NCI-H146 (cell line): ENCODE data around the gene TNK1.
A peak's percentile ranks its signal among the peaks of the same experiment; 100 is the strongest.
"Not testable (repeated sequence)": the region's sequence is repeated elsewhere in the genome, so short reads cannot be mapped to it uniquely, and the experiment has no call there.

Source experiments
- DNase-seq: peaks from one replicate; lab custom pipeline; 2025; lab: John Stamatoyannopoulos, UW

Gene TNK1

DNA sequence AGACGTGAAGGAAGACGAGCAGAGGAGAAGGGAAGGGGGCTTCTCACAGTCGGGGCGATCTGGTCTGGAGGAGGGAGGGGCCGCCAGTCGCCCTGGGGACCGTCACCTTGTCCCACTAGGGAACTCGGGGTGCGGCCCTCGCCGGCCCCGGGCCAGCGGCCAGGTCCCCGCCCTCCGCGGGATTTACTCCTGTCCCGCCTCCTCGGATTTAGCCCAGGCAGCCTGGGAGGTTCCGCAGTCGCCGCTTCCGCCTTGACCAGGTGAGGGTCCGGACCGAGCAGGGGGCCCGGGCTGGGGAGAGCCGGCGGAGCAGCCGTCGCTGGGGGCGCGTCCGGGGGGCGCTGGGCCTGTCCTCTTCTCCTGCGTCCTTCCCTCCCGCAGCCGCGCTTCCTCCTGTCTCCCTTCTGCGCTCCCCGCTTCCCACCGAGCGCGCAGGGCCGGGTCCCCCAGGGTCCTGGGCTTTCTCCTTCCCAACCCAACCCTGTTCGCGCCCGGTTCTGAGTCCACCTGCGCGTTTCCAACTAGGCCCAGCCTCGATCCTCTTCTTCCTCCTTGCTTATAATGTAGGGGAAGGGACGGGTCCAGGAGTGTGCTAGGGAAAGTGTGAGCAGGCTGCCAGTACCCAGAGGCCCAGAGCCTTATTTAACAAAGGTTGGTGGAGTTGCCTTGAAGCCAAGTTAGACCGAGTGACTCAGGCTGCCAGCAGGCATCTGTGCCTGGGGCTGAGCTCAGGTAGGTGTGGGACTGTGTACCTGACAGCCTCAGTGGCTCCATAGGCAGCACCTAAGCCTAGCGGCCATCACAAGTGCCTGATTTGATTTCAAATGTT is at the start of gene TNK1:
Gene TNK1 (plus strand): TSS at position 235 of the 829 bp plus-strand sequence. CDS start 1,838 bp downstream, outside the sequence.
- peak; percentile 27 for DNase-seq

DNA sequence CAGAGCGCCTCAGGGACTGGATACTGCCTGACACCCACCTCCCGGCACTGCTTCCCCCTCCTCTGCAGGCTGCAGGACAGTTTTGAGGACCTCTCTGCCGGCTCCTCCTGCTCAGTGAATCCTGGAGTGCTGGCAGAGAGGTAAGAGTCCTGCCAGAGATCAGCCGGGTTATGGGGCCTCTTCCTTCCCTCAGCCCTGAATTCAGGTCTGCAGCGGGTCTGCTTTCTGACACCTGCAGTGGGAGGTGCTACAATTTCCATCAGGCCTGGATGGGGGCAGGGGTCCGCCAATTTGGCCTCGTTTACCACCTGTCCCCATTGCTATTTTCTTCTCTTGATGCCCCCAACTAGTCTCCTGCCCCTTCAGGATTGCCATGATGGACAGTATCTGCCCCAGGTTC is 48.8 kb upstream of the TNK1 start:
- no peak for DNase-seq

DNA sequence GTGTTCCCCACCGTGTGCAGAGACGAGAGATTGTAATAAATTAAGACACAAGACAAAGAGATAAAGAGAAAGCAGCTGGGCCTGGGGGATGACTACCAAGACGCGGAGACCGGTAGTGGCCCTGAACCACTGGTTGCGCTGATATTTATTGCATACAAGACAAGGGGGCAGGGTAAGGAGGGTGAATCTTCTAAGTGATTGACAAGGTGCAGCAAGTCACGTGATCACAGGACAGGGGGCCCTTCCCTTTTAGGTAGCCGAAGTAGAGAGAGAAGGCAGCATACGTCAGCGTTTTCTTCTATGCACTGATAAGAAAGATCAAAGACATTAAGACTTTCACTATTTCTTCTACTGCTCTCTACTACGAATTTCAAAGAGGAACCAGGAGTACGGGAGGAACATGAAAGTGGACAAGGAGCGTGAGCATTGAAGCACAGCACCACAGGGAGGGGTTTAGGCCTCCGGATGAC is 48.3 kb upstream of the TNK1 start:
- DNase-seq = not testable (repeated sequence)

DNA sequence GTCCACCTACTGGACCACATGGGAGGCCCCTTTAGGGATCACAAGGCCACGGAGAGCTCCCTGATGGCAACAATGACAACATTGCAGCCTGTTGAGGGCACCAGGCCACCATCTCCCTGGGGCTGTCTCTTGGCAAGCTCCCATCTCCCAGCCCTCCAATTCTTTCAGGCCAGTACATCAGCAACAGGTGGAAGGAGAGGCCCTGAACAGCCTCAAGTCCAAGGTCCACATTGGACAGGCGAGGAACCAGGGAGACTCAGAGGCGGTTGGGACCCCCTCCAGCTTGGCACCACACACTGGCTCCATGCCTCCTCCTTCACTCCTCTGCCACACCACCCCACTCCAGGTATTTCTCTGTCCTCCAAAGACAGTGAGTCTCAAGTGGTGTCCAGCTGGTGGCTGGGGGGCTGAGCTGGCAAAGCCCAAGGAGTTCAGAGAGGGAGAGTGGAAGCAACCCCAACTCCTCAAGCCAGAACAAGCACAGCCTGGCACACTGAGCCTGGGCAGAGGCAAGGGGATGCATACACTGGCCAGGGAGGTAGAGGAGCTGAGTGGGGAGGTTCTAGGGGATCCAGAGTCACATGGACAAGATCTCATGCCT is 45.9 kb upstream of the TNK1 start:
- no peak for DNase-seq

DNA sequence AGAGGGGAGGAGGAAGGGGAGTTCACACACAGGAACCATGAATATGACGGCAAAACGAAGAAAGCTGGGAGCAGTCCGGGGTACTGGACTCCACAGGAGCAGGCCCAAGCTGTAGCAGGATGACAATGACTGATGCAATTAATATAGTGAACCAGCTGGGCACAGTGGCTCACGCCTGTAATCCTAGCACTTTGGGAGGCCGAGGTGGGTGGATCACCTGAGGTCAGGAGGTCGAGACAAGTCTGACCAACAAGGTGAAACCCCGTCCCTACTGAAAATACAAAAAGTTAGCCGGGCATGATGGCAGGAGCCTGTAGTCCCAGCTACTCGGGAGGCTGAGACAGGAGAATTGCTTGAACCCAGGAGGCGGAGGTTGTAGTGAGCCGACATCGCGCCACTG is 45.1 kb upstream of the TNK1 start:
- not testable (repeated sequence) for DNase-seq

DNA sequence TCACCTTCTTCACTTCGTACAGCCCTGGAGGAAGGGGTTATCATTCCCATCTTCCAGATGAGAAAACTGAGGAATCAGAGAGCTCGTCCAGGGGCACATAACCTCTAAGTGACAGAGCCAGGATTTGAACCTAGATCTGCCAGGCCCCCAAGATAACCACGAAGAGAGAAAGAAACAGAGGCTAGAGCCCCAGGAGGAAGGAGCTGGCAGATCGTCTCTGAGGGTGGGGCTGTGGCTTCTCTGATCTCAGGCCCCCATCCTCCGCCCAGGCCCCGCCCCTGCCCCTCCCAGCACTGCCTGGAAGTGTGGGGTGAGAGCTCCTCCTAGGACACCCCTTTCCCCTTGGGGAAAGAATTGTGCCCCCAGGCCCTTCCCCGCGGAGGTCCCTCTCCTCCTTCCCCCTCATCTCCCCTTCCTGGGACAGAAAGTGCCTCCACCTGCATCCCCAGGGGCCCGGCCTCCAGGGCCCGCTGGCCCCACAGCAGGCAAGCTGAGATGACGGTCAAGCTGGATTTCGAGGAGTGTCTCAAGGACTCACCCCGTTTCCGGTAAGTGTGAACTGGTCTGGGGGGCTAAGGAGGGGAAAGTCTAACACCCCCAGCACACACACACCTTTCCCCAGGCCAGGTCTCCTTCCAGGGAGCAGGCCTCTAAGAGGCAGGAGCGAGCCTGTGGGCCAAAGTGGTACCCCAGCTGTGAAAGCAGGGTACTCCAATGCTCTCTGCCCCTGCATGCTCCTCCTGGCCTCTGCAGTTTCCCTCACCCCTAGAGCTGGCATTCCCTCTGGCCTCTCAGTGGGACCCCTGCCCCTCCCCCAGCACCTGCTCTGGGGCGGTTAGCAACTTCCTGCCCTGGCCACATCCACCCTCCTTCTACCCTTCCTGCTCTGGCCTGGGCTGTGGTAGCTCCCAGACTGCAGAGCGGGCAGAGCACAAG is 44.4 kb upstream of the TNK1 start, which contains the start of gene ACAP1:
Gene ACAP1 (plus strand): TSS at position 290 of the 936 bp plus-strand sequence. CDS start 206 bp downstream, at position 496.
- DNase-seq = no peak

DNA sequence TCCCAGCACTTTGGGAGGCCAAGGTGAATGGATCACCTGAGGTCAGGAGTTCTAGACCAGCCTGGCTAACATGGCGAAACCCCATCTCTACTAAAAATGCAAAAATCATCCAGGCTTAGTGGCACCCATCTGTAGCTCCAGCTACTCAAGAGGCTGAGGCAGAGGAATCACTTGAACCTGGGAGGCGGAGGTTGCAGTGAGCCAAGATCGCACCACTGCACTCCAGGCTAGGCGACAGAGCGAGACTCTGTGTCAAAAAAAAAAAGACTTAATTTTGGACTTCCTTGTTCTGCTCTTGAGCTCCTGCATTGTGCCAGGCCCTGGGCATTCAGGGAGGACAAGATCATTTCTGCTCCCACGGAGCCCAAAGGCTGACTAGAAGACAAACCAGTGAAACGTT is 43.3 kb upstream of the TNK1 start:
- not testable (repeated sequence) for DNase-seq

DNA sequence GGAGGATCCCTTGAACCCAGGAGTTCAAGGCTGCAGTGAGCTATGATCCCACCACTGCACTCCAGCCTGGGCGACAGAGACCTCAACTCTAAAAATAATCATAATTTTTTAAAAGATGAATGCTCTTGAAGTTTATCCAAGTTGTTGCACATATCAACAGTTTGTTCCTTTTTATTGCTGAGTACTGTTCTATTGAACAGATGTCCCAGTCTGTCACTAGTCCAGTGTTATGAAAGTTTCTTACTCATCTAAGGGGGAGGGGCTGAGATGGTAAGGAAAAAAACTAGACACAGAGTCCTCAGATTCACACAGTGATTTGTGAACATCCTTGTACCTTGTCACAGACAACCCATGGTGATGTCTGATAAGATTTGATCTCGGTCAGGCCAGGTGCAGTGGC is 40.7 kb upstream of the TNK1 start:
- no peak for DNase-seq

DNA sequence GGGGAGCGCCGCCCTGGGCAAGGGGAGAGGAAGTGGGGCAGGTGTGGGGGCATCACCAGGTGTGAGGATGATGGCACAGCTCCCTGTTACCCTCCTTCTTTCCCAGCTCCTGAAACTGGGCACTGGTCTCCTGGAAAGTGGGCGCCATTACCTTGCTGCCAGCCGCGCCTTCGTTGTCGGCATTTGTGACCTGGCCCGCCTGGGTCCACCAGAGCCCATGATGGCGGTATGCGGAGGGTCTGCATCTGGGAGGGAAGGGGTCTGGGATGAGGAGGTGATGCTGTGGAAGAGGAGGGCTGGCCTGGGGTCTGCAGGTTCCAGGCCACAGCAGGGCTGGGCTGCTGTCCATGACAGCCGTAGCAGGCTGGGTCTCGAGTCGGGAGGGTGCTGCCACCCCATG is 39.0 kb upstream of the TNK1 start:
- no peak for DNase-seq

DNA sequence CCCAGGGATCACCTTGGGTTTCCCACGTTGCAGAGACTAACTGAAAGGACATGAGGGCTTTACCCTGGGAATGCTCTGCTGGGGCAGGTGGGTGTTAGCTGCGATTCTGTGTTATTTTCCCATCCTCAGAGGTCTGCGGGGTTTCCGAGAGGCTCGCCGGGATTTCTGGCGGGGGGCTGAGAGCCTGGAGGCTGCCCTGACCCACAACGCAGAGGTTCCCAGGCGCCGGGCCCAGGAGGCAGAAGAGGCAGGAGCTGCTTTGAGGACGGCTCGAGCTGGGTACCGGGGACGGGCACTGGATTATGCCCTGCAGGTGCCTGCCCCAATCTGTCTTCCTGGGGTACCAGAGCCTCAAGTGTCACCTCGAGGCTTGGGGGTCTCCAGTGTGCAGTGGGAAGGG is 37.6 kb upstream of the TNK1 start:
- DNase-seq = no peak

DNA sequence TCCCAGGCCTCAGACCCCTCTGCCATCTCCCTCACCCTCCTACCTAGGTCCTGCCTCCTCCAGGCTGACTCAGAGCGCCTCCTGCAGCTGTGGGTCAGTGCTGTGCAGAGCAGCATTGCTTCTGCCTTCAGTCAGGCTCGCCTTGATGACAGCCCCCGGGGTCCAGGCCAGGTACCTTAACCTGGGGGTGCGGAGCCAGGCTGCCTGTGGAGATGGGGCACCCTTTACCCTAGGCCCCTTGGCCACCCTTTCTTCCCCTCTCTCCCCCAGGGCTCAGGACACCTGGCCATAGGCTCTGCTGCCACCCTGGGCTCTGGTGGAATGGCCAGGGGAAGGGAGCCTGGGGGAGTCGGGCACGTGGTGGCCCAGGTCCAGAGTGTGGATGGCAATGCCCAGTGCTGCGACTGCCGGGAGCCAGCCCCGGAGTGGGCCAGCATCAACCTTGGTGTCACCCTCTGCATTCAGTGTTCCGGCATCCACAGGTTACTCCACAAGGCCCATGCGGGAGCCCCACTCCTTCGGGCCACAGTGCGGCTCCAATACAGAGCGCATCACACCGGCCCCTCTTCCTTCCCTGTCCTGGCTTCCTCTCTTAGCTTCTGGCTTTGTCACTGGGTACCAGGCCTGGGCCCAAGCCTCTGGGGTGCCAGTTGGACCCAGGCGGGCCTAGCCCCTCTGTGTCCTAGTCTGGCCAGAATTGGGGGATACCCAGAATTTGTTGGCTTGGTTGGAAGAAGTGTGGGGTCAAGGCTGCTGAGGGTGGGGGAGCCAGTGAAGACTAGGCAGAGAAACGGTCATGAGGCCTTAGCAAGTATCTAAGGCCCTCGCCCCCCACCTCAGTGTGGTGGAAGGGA is 33.9 kb upstream of the TNK1 start:
- DNase-seq = no peak

DNA sequence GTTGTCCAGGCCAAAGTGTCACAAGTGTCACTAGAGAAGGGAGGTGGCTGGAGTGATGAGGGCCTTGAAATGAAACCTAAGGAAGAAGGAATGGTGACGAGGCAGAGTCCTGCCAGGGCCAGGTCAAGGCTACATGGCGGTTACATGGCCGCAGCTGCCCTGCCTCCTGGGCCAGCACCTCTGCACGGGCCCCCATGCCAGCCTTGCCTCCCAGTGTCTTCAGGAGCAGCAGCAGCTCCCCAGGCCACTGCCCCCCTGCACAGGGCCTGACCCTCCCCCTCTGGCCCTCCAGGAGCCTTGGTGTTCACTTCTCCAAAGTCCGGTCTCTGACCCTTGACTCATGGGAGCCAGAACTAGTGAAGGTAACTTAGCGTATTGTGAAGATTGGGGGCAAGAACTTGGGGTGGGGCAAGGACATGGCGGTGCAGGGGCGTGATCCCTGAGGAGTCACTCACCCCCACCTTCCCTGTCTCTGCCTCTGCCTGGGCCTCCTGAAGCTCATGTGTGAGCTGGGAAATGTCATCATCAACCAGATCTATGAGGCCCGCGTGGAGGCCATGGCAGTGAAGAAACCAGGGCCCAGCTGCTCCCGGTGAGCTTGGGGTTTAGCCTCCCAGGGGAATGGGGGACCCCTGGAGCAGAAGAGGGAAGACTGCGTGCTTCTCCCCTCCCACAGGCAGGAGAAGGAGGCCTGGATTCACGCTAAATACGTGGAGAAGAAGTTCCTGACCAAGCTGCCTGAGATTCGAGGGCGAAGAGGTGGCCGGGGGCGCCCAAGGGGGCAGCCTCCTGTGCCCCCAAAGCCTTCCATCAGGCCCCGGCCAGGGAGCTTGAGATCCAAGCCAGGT is 33.0 kb upstream of the TNK1 start:
- DNase-seq = no peak

DNA sequence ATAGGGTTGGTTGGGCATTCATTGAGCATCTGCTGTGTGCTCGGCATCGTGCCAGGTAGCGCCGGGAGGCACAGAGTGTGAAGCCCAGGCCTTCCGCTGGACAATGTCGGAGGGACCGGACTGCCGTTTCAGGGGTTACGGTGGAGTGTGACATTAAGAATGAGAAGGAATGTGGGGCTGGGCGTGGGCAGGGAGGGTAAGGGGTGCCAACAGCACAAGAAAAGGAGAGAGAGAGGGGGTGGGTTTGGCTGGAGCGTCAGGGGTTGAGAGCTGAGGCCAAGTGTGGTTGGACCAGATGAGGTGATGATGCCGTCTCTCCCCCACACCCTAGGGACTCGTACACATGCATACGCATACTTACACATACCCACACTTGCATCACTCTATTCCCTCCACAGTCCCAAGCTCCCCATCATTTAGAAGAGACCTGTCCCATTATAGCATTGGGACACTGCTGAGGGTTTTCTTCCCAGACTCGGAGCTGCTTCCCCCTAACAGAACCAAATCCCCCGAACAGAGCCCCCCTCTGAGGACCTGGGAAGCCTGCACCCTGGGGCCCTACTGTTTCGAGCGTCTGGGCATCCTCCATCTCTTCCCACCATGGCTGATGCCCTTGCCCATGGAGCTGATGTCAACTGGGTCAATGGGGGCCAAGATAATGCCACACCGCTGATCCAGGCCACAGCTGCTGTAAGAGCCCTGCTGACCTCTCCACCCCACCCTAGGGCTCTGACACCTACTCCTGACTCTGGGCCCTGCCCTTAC is 32.2 kb upstream of the TNK1 start:
- peak; percentile 17 for DNase-seq

DNA sequence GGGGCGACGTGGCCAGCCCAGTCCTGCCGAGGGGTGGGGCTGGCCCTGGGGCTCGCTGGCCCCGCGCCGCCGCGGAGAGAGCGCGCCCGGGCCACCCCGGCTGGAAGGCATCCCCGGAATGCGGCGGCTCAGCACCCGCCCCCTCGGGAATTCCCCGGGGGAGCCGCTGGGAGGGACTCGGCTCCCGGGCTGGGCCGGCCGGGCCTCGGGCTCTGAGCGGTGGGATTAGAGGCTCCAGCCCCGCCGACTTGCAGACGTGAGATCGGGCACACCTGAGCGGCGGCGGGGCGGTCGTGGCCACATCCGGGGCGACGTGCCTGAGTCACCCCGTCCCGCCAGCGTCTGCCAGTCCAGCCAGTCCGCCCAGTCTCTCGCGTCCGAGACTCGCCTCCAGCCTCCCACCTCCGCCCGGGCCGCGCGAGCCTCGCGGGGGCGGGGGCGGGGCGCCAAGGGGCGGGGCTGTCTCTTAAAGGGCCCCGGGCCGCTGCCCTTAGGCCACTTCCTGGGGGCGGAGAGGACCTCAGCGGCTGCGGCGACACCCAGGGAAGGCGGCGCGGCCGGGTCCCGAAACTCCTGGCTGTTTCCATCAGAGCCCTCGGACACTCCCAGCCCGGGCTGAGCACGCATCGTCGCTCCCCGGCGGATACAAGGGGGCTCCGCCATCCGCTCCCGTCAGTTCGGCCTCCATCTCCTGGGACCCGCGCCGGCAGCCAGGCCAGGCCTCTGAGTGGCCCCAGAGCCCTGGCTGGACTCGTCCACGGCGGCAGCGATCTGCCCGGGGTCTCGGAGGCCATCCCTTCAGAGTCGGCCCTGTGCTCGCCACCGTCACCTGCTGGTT is 29.0 kb upstream of the TNK1 start, which contains the start of gene KCTD11:
Gene KCTD11 (plus strand): TSS at position 498 of the 838 bp plus-strand sequence.
- DNase-seq = peak; percentile 74

DNA sequence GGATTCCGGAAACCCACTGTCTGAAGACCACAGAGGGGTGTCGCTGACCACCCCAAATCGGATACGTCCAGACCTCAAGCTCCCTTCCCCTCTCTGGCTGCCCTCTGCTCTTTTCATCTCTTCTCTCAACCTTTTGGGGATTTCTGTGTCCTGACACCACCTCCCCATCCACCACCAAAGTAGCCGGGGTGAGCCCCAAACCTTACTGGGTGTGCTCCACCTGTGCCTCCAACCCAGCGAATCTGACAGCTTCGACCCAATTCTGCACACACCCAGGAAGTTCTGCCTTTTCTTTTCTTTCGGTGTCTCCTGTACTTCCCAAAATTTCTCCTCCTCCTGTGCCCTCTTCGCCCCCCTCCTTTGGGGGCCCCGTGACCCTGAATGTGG is 28.4 kb upstream of the TNK1 start:
- DNase-seq = no peak

DNA sequence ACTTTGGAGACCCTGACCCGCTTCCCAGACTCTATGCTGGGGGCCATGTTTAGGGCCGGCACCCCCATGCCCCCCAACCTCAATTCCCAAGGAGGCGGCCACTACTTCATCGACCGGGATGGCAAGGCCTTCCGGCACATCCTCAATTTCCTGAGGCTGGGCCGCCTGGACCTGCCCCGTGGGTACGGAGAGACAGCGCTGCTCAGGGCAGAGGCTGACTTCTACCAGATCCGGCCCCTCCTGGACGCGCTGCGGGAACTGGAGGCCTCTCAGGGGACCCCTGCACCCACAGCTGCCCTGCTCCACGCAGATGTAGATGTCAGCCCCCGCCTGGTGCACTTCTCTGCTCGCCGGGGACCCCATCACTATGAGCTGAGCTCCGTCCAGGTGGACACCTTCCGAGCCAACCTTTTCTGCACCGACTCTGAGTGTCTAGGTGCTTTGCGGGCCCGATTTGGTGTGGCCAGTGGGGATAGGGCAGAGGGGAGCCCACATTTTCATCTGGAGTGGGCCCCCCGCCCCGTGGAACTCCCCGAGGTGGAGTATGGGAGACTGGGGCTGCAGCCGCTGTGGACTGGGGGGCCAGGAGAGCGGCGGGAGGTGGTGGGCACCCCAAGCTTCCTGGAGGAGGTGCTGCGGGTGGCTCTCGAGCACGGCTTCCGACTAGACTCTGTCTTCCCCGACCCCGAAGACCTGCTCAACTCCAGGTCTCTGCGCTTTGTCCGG is 27.8 kb upstream of the TNK1 start:
- no peak for DNase-seq

DNA sequence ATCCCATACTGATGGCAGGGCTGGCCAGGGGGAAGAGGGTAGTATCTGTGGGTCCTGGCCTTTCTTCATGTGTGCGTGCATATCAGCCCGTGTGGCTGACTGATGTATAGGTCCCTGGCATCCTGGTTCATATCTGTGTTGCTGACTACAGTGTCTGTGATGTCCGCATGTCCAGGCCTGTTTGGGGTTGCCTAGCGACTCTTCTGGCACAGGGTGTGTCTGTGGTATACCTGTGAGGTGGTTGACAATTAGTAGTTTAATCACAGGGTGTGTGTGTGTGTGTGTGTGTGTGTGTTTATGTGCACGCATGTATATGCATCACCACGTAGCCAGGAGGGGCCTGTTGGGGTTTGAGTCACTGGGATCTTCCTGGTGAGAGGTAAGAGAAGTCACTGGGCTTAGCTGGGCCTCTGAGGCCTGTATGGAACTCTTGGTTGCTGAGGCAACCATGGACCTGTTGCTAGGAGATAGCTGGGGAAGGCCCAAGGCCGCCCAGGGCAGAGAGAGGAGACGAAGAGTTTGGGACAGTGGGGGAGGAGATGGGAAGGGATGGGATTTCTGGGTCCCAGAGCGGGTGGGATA is 26.5 kb upstream of the TNK1 start:
- DNase-seq = peak; percentile 28

DNA sequence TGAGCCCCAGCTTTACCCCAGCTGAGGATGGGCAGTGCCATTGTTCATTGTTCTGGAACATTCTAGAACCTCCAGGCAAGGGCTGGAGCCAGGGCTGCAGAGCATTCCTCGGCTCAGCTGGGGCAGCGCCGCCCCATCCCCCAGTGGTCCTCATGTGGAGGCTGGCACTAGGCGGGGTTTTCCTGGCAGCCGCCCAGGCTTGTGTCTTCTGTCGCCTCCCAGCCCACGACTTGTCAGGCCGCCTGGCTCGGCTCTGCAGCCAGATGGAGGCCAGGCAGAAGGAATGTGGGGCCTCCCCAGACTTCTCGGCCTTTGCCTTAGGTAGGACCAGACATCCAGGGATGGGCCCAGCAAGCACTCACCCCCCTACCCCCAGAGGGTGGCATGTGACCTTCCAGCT is 25.8 kb upstream of the TNK1 start, which contains the start of gene TMEM95:
Gene TMEM95 (plus strand): TSS at position 104 of the 400 bp plus-strand sequence. CDS start 49 bp downstream, at position 153.
- no peak for DNase-seq
